Measurements from ENCODE around the gene TUBGCP6. TPM values are rescaled to one million over a fixed set of nuclear protein-coding genes. Genes with fewer than 3 reads are reported as not detected.

TUBGCP6 gene
- total RNA-seq, 1 donor from 2014 or later = 48.5 TPM

GRCh38 chr22:50189184-50189848 is 55.5 kb downstream of the TUBGCP6 start:
- ATAC-seq (no peak), DNase-seq (no peak)
- Histone ChIP-seq H3K4me1 (peaks cover 69% of the 10 kb centered on the region), H3K9me3 (no peaks in the 10 kb centered on the region), H3K27ac (peak overlapping the region; percentile 93), H3K36me3 (peaks cover 12% of the 10 kb centered on the region), H3K4me3 (peak overlapping the region; percentile 59), H3K27me3 (ENCODE audit: low read depth) (no peaks in the 10 kb centered on the region)
- intact Hi-C loops (cut with DNase I) = no loop called here
- TF ChIP-seq CTCF (IDR thresholded peaks at IDR 0.05) = no peak

- peak; percentile 39 for DNase-seq
- H3K4me1 ChIP-seq = peaks cover 79% of the 10 kb centered on the region
- no peak overlapping the region for H3K27ac ChIP-seq
- no peak for TF ChIP-seq CTCF (IDR thresholded peaks at IDR 0.05)
- no peak overlapping the region for H3K4me3 ChIP-seq
- ATAC-seq = no peak
- no peaks in the 10 kb centered on the region for H3K9me3 ChIP-seq
- H3K27me3 ChIP-seq (ENCODE audit: low read depth) = no peaks in the 10 kb centered on the region
- intact Hi-C loops (cut with DNase I) = no loop called here
- H3K36me3 ChIP-seq = peaks cover 2% of the 10 kb centered on the region
These were observed 56.5 kb downstream of the TUBGCP6 start for GRCh38 chr22:50188356-50188755.

GRCh38 chr22:50186761-50187523 is 57.9 kb downstream of the TUBGCP6 start:
- no peaks in the 10 kb centered on the region for H3K27me3 ChIP-seq (ENCODE audit: low read depth)
- peak overlapping the region; percentile 72 for H3K27ac ChIP-seq
- no peaks in the 10 kb centered on the region for H3K9me3 ChIP-seq
- H3K4me1 ChIP-seq = peaks cover 68% of the 10 kb centered on the region
- intact Hi-C loops (cut with DNase I) = no loop called here
- ATAC-seq (no peak), DNase-seq (peak; percentile 51)
- peak overlapping the region; percentile 68 for H3K4me3 ChIP-seq
- no peaks in the 10 kb centered on the region for H3K36me3 ChIP-seq
- no peak for TF ChIP-seq CTCF (IDR thresholded peaks at IDR 0.05)

GRCh38 chr22:50186181-50186714 is 58.6 kb downstream of the TUBGCP6 start:
- peak overlapping the region; percentile 68 for H3K4me3 ChIP-seq
- intact Hi-C loops (cut with DNase I) = no loop called here
- no peaks in the 10 kb centered on the region for H3K36me3 ChIP-seq
- DNase-seq (no peak), ATAC-seq (no peak)
- no peaks in the 10 kb centered on the region for H3K9me3 ChIP-seq
- H3K27me3 ChIP-seq (ENCODE audit: low read depth) = no peaks in the 10 kb centered on the region
- no peak for TF ChIP-seq CTCF (IDR thresholded peaks at IDR 0.05)
- peaks cover 62% of the 10 kb centered on the region for H3K4me1 ChIP-seq
- peak overlapping the region; percentile 72 for H3K27ac ChIP-seq

- no peak for TF ChIP-seq CTCF (IDR thresholded peaks at IDR 0.05)
- intact Hi-C loops (cut with DNase I) = no loop called here
- Histone ChIP-seq H3K36me3 (no peaks in the 10 kb centered on the region), H3K9me3 (no peaks in the 10 kb centered on the region), H3K4me3 (peak within 1 kb of the TSS; percentile 68), H3K4me1 (peaks cover 55% of the 10 kb centered on the region), H3K27ac (peak within 1 kb of the TSS; percentile 72), H3K27me3 (ENCODE audit: low read depth) (no peaks in the 10 kb centered on the region)
- peak; percentile 92 for DNase-seq
- peak; percentile 84 to 87 for ATAC-seq
These were observed 59.3 kb downstream of the TUBGCP6 start, which contains the start of gene TRABD for GRCh38 chr22:50185375-50186087. Gene TRABD, plus strand, starts transcription at chr22:50185913. Its CDS starts 7,148 bp downstream, at chr22:50193061.
